Right atrium auricular region (tissue), 2 donors: Measurements from ENCODE around the gene CPA4. TPM values are rescaled to one million over a fixed set of nuclear protein-coding genes. Genes with fewer than 3 reads are reported as not detected.

Experiments used
- DNase-seq: peaks from one replicate; pipeline ENCODE4 v3.0.0-alpha.2; 2019; ENCODE audit warnings: low spot score
- H3K27ac ChIP-seq, 2 donors: fragments of 200-600 bp; sonication (generic); 1 replicate in 1 of 2; 2 replicates in 1 of 2; pipeline ENCODE4 v1.5.1; 2016 to 2019
- H3K27me3 ChIP-seq, 2 donors: fragments of 200-600 bp; sonication (generic); one replicate each; pipeline versions ENCODE4 v1.5.1 to v1.6.0; 2017 to 2019
- H3K36me3 ChIP-seq: fragments of 200-600 bp; sonication (generic); one replicate; pipeline ENCODE4 v1.5.1; 2016
- H3K4me1 ChIP-seq, 2 donors: fragments of 200-600 bp; sonication (generic); one replicate each; pipeline versions ENCODE4 v1.5.1 to v1.6.0; 2017 to 2019
- H3K4me3 ChIP-seq, 2 donors: fragments of 200-600 bp; sonication (generic); 1 replicate in 1 of 2; 2 replicates in 1 of 2; pipeline ENCODE4 v1.5.1; 2017 to 2019; ENCODE audit warnings: mild to moderate bottlenecking in 1 of 2, moderate library complexity in 1 of 2
- H3K9me3 ChIP-seq, 2 donors: fragments of 200-600 bp; sonication (generic); one replicate each; pipeline ENCODE4 v1.5.1; 2019
- total RNA-seq, 2 donors: library from RNA; depleted of rRNA; stranded (reverse); fragments of >200 nt; gene quantifications; one replicate each; pipeline ENCODE4 v1.1.0, GENCODE V29; 2016
- TF ChIP-seq, protein P1 (sequence below), 2 donors: fragments of 200-600 bp; sonication (generic); IDR thresholded peaks; one replicate each; pipeline ENCODE4 v1.5.1; 2019; ENCODE audit warnings: antibody characterized with exemption in 2 of 2

Gene CPA4
- total RNA-seq, 2 donors from 2014 or later = 2.0 to 6.0 TPM

DNA sequence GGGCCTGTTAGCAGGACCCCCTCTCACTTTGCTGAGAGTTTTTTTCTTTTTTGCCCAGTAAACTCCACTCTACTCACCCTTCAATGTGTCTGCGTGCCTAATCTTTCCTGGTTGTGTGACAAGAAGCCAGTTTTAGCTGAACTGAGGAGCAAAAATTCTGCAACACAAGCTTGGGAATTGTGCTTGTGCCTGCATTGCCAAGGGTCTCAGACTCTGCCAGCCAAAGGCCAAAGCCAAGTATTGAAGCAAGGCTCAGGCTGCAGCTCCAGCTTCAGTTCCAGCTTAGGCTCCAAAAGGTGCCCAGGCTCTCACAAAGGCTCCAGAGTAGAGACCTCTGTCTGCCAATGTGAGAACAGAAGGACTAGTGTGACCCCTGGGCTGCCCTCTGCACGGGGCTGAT lies 30.5 kb upstream of the CPA4 start:
- Histone ChIP-seq H3K4me1 (no peaks in the 10 kb centered on the region), H3K9me3 (peaks cover 0 to 29% of the 10 kb centered on the region in 2 donors), H3K36me3 (no peaks in the 10 kb centered on the region), H3K27ac (no peak overlapping the region), H3K4me3 (no peak overlapping the region), H3K27me3 (no peaks in the 10 kb centered on the region)
- DNase-seq = no peak
- TF ChIP-seq, protein P1, sequence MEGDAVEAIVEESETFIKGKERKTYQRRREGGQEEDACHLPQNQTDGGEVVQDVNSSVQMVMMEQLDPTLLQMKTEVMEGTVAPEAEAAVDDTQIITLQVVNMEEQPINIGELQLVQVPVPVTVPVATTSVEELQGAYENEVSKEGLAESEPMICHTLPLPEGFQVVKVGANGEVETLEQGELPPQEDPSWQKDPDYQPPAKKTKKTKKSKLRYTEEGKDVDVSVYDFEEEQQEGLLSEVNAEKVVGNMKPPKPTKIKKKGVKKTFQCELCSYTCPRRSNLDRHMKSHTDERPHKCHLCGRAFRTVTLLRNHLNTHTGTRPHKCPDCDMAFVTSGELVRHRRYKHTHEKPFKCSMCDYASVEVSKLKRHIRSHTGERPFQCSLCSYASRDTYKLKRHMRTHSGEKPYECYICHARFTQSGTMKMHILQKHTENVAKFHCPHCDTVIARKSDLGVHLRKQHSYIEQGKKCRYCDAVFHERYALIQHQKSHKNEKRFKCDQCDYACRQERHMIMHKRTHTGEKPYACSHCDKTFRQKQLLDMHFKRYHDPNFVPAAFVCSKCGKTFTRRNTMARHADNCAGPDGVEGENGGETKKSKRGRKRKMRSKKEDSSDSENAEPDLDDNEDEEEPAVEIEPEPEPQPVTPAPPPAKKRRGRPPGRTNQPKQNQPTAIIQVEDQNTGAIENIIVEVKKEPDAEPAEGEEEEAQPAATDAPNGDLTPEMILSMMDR (IDR thresholded peaks at IDR 0.05) = no peak

DNA sequence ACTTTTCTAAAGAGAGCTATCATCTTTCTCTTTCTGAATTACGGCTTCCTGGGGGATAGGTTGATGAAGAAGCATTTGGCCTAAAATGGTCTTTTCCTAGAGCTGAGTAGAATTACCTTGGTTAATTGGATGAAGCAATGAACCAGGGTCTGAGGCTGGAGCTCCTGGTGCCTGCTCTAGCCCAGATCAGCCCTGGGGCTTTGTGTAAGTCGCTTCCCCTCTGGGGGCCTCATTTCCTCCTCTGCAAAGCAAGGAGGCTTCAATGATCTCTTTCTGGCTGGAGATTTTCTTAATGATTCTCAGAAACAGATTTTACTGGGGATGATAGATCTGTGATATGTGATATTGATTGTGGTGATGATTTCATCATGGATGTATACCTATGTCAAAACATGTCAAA lies 29.8 kb upstream of the CPA4 start:
- no peak for DNase-seq
- H3K27me3 ChIP-seq = no peaks in the 10 kb centered on the region
- H3K4me1 ChIP-seq = no peaks in the 10 kb centered on the region
- TF ChIP-seq, protein P1 (IDR thresholded peaks at IDR 0.05) = no peak
- H3K4me3 ChIP-seq = no peak overlapping the region
- H3K9me3 ChIP-seq = peaks cover 0 to 23% of the 10 kb centered on the region in 2 donors
- no peaks in the 10 kb centered on the region for H3K36me3 ChIP-seq
- no peak overlapping the region for H3K27ac ChIP-seq

DNA sequence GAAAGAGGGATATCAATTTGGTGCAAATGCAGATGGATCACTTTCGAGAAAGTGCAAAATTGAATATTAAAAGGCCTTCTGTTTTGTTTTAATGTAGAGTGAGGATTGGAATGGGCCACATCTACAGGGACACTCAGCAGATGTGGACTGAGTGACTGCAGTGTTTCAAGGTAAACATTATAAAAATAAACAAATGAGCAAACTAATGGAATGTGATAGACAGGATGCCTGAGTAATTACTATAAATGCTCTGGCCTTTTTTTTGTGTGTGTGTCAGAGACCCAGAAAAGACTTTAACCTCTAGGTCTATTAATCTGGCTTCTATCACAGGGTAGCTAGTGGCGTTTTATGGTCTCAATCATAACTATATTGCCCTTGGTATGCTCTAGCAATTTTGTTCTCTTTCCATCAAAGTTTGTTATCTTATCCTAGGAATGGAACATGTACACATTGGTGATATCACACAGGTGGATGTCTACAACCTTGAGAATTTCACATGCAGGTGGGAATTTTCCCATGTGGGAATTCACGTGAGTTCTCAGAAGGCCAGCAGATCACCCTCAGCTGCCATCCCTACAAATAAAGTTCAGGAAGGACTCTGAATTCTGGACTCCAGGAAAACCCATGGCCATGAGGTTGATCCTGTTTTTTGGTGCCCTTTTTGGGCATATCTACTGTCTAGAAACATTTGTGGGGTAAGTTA lies 26.6 kb upstream of the CPA4 start, which contains the start of gene CPA2:
Gene CPA2 (plus strand): TSS at position 606 of the 703 bp plus-strand sequence. CDS start 19 bp downstream, at position 625.
- Histone ChIP-seq H3K27ac (no peak within 1 kb of the TSS), H3K4me3 (no peak within 1 kb of the TSS), H3K27me3 (no peaks in the 10 kb centered on the region), H3K36me3 (no peaks in the 10 kb centered on the region), H3K4me1 (no peaks in the 10 kb centered on the region), H3K9me3 (no peaks in the 10 kb centered on the region)
- TF ChIP-seq, protein P1 (IDR thresholded peaks at IDR 0.05) = no peak
- no peak for DNase-seq

DNA sequence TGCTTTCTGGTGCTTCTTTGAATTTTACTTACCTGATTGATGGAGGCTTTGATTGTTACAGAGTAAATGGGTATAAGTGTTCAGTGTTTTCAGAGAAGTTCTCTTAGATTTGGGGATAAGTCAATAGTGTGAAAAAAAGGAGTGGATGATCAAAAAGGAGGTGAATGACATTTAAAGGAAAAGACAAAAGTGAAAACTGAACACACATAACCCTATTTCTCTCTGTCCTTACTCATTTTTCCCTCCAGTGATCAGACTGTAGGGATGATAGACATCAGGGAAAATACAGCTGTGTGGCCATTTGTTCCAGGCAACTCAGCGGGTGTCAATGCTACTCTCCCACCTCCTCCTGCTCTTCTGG lies 26.0 kb upstream of the CPA4 start:
- DNase-seq = no peak
- Histone ChIP-seq H3K9me3 (no peaks in the 10 kb centered on the region), H3K27ac (no peak overlapping the region), H3K27me3 (no peaks in the 10 kb centered on the region), H3K4me3 (no peak overlapping the region), H3K4me1 (peaks cover 0 to 3% of the 10 kb centered on the region in 2 donors), H3K36me3 (no peaks in the 10 kb centered on the region)
- TF ChIP-seq, protein P1 (IDR thresholded peaks at IDR 0.05) = no peak

DNA sequence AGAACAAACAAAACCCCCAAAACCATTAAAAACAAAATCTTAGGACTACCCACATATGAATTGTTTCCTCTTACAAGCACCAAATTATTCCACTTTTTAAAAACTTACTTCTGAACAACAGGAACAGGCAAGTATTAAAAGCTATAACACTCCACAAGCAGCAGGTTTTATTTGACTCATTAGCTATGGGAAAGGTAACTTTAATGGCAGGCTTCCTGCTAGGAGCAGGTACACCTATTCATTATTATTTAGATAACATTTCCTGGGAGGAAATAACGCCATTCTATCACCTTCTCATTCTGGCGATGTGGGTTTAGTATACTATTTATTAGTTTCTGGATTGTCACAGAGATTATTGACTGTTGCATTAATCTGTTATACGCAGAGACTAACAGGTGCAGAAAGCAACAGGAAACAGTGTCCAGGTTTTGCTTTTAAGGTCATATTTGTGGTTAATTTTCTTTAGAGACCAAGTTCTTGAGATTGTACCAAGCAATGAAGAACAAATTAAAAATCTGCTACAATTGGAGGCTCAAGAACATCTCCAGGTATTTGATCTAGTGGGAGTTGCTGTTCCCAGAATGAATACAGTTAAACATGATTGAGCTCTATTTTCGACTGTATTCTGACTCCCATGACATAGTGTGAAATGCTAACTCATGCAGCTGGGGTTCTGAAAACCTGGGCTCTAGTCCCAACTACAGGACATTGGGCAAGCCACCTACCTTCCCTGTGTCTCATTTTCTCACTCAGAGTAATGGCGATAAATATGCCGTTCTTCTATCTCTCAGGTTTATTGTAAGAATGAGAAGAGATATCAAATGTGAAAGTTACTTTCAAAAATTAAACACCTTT lies 24.3 kb upstream of the CPA4 start:
- no peak for DNase-seq
- H3K27ac ChIP-seq = no peak overlapping the region
- H3K4me1 ChIP-seq = peaks cover 0 to 14% of the 10 kb centered on the region in 2 donors
- H3K4me3 ChIP-seq = no peak overlapping the region
- H3K9me3 ChIP-seq = no peaks in the 10 kb centered on the region
- no peaks in the 10 kb centered on the region for H3K36me3 ChIP-seq
- no peaks in the 10 kb centered on the region for H3K27me3 ChIP-seq
- TF ChIP-seq, protein P1 (IDR thresholded peaks at IDR 0.05) = no peak
